ENCODE measurements around the gene SDK2. TPM values are rescaled to one million over a fixed set of nuclear protein-coding genes. Genes with fewer than 3 reads are reported as not detected.

Gene SDK2
- total RNA-seq, 6 experiments from 2014 or later: 0.11 to 0.46 (median 0.25) TPM

DNA sequence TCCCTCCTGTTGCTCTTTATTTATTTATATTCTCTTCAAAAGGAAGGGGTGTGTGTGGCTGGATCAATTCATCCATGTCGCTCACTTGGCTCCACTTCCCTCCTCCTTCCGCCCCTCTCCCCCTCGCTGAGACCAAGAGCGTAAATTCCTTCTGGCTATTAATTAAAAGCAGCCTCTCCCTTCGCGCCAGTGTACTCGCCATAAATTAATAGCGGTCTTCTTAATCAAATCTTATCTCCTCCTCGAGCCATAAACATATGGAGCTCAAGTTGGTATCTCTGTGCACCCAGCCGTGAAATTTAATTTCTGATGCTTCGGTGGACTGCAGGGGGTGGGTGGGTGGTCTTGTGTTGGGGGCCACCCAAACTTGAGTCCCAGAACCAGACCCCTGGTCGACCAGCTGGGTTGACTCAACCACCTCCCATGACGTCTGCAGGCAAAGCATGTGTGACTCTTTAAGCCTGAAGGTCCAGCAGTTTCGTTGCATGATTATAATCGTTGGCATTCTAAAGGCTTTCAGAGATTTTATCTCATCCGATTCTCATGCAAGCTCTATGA is 57.9 kb downstream of the SDK2 start:
- no peak for TF ChIP-seq POLR2A (IDR thresholded peaks at IDR 0.05)
- TF ChIP-seq, protein P1, sequence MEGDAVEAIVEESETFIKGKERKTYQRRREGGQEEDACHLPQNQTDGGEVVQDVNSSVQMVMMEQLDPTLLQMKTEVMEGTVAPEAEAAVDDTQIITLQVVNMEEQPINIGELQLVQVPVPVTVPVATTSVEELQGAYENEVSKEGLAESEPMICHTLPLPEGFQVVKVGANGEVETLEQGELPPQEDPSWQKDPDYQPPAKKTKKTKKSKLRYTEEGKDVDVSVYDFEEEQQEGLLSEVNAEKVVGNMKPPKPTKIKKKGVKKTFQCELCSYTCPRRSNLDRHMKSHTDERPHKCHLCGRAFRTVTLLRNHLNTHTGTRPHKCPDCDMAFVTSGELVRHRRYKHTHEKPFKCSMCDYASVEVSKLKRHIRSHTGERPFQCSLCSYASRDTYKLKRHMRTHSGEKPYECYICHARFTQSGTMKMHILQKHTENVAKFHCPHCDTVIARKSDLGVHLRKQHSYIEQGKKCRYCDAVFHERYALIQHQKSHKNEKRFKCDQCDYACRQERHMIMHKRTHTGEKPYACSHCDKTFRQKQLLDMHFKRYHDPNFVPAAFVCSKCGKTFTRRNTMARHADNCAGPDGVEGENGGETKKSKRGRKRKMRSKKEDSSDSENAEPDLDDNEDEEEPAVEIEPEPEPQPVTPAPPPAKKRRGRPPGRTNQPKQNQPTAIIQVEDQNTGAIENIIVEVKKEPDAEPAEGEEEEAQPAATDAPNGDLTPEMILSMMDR (IDR thresholded peaks at IDR 0.05): no peak
- WGBS (ENCODE audit: insufficient coverage, low coverage, low lambda C conversion rate, missing lambda C conversion rate): 50% methylated on average over 14 of the region's 16 CpGs

DNA sequence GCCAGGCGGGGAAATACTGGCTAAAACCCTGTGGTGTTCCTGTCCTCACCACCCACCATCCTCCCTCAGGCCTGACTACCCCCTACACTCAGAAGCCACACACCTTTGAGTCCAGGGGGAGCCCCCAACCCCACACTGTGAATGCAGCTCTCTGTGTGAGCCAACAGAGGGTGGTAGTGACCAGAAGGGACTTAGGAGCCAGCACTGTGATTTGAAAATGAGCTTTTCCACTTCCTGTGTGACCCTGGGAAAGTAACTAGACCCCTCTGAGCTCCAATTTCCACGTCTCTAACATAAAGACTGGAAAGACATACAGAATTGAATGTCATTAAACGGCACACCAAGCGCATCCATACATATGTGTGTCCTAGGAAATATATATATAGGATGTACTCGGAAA is 58.7 kb downstream of the SDK2 start:
- WGBS (ENCODE audit: insufficient coverage, low coverage, low lambda C conversion rate, missing lambda C conversion rate): 72% methylated on average over 4 of the region's 5 CpGs
- Histone ChIP-seq H3K4me3 (no peak overlapping the region), H3K27ac (no peak overlapping the region), H3K27me3 (no peaks in the 10 kb centered on the region), H3K9me3 (no peaks in the 10 kb centered on the region), H3K4me1 (no peaks in the 10 kb centered on the region), H3K36me3 (no peaks in the 10 kb centered on the region)
- no peak for DNase-seq
- TF ChIP-seq, protein P1 (IDR thresholded peaks at IDR 0.05): no peak
- no peak for TF ChIP-seq POLR2A (IDR thresholded peaks at IDR 0.05)
- intact Hi-C loops (cut with DNase I): no loop called here
- ATAC-seq: no peak

More for the DNA sequence above, 57.9 kb downstream of the SDK2 start:
- no peaks in the 10 kb centered on the region for H3K27me3 ChIP-seq
- no peak for DNase-seq
- no peak overlapping the region for H3K27ac ChIP-seq
- no peaks in the 10 kb centered on the region for H3K4me1 ChIP-seq
- intact Hi-C loops (cut with DNase I): no loop called here
- no peak overlapping the region for H3K4me3 ChIP-seq
- no peaks in the 10 kb centered on the region for H3K9me3 ChIP-seq
- no peak for ATAC-seq
- H3K36me3 ChIP-seq: no peaks in the 10 kb centered on the region

DNA sequence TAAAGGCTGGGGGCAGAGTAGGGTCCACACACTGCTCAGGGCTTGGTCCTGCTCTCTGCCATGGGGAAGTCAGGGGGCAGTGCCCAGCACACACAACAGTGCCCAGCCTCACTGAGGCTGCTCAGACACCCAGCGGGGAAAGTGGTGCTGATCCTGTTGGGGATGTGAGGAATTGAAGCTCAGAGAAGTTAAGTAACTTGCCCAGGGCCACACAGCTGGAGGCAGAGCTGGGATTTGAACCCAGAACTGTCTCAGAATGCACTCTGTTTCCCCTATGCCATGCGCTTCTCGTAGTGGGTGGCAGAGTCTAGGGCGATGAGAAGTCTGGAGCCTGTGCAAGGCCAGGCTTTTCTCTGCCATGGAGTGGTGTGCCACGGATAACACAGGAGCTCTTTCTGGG is 59.3 kb downstream of the SDK2 start:
- H3K4me1 ChIP-seq: no peaks in the 10 kb centered on the region
- no peak overlapping the region for H3K27ac ChIP-seq
- DNase-seq (no peak), ATAC-seq (no peak)
- no peaks in the 10 kb centered on the region for H3K27me3 ChIP-seq
- H3K9me3 ChIP-seq: no peaks in the 10 kb centered on the region
- no peak overlapping the region for H3K4me3 ChIP-seq
- no peak for TF ChIP-seq POLR2A (IDR thresholded peaks at IDR 0.05)
- TF ChIP-seq, protein P1 (IDR thresholded peaks at IDR 0.05): no peak
- intact Hi-C loops (cut with DNase I): no loop called here
- WGBS (ENCODE audit: insufficient coverage, low coverage, low lambda C conversion rate, missing lambda C conversion rate): 68% methylated on average over 3 of the region's 5 CpGs
- no peaks in the 10 kb centered on the region for H3K36me3 ChIP-seq

DNA sequence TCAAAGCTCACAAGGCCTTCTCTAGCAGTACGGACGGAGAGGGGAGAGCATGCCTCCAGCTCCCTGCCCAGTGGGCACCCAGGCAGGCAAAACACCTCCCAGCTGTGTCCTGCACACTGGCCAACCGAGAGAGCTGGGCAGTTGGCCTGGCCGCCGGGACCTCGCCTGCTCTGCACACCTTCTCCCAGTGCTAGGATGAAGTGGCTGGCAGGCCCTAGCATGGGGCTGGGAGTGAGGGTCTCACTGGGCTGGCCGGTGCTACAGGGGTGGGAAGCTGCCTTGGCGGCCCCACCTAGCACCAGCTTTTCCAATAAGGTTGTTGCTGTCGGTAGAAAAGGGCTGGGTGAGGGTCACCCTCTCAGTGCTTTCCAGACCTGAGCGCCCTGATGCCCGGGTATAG is 60.2 kb downstream of the SDK2 start:
- intact Hi-C loops (cut with DNase I): no loop called here
- Histone ChIP-seq H3K4me3 (no peak overlapping the region), H3K36me3 (no peaks in the 10 kb centered on the region), H3K9me3 (no peaks in the 10 kb centered on the region), H3K27ac (no peak overlapping the region), H3K27me3 (no peaks in the 10 kb centered on the region), H3K4me1 (no peaks in the 10 kb centered on the region)
- no peak for TF ChIP-seq POLR2A (IDR thresholded peaks at IDR 0.05)
- TF ChIP-seq, protein P1 (IDR thresholded peaks at IDR 0.05): no peak
- ATAC-seq: no peak
- WGBS (ENCODE audit: insufficient coverage, low coverage, low lambda C conversion rate, missing lambda C conversion rate): no CpG with 5 or more reads among the region's 11 CpGs
- DNase-seq: no peak

DNA sequence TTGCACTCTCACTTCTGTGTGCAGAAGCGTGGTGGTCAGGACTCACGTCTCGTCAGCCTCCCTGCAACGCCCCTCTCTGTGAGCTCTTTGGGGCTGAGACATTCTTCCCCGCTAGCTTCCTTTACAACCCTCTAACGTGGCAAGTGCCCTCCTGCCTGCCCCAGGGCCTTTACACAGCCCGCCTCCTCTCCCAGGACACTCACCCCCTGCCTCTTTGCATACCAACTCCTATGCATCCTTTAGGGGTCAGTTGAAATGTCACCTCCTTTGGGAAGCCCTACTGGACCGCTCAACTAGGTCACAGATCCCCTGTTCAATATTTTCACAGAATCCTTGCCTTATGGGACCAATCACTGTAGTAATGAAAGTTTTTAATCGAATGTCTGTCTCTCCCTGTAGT is 61.4 kb downstream of the SDK2 start:
- no peaks in the 10 kb centered on the region for H3K9me3 ChIP-seq
- intact Hi-C loops (cut with DNase I): no loop called here
- no peak overlapping the region for H3K4me3 ChIP-seq
- H3K36me3 ChIP-seq: no peaks in the 10 kb centered on the region
- no peaks in the 10 kb centered on the region for H3K27me3 ChIP-seq
- H3K4me1 ChIP-seq: no peaks in the 10 kb centered on the region
- no peak for TF ChIP-seq POLR2A (IDR thresholded peaks at IDR 0.05)
- TF ChIP-seq, protein P1 (IDR thresholded peaks at IDR 0.05): no peak
- WGBS (ENCODE audit: insufficient coverage, low coverage, low lambda C conversion rate, missing lambda C conversion rate): 69% methylated on average over 9 of the region's 9 CpGs
- H3K27ac ChIP-seq: no peak overlapping the region
- ATAC-seq: no peak
- no peak for DNase-seq

All from right lobe of liver (tissue), 6 donors.